Peyer's patch (tissue), 4 donors: ENCODE data around the gene RERE. TPM values are rescaled to one million over a fixed set of nuclear protein-coding genes. Genes with fewer than 3 reads are reported as not detected.
A peak's percentile ranks its signal among the peaks of the same experiment; 100 is the strongest.

Experiments used
- DNase-seq, 3 donors: peaks; one replicate each; pipeline ENCODE4 v3.0.0-alpha.2; 2017 to 2019
- H3K27ac ChIP-seq, 4 donors: fragments of 200-600 bp; sonication (generic); one replicate each; pipeline ENCODE4 v1.5.1; 2016 to 2019
- H3K27me3 ChIP-seq, 2 donors: fragments of 200-600 bp; sonication (generic); one replicate each; pipeline ENCODE4 v1.5.1; 2019
- H3K36me3 ChIP-seq, 3 donors: fragments of 200-600 bp; sonication (generic); one replicate each; pipeline ENCODE4 v1.5.1; 2016 to 2019
- H3K4me1 ChIP-seq, 4 donors: fragments of 200-600 bp; sonication (generic); one replicate each; pipeline ENCODE4 v1.5.1; 2016 to 2019
- H3K4me3 ChIP-seq, 4 donors: fragments of 200-600 bp; sonication (generic); 1 replicate in 3 of 4; 2 replicates in 1 of 4; pipeline ENCODE4 v1.5.1; 2016 to 2019; ENCODE audit warnings: mild to moderate bottlenecking in 1 of 4
- H3K9me3 ChIP-seq, 4 donors: fragments of 200-600 bp; sonication (generic); one replicate each; pipeline ENCODE4 v1.5.1; 2016 to 2019; ENCODE audit warnings: mild to moderate bottlenecking in 1 of 4
- CTCF ChIP-seq, 6 experiments: fragments of 450-650 bp in 4 of 6; fragments of 200-600 bp in 2 of 6; sonication (generic) in 1 of 6; IDR thresholded peaks; one replicate each; pipeline ENCODE4 v1.5.1; 2017 to 2019; ENCODE audit warnings: antibody characterized with exemption in 6 of 6, mild to moderate bottlenecking in 3 of 6, moderate library complexity in 1 of 6
- POLR2A ChIP-seq, 2 donors: fragments of 450-650 bp; IDR thresholded peaks; one replicate each; pipeline ENCODE4 v1.5.1; 2017; ENCODE audit warnings: antibody characterized with exemption in 2 of 2, mild to moderate bottlenecking in 2 of 2, moderate library complexity in 2 of 2
- total RNA-seq, 4 donors: library from RNA; depleted of rRNA; stranded (reverse); fragments of >200 nt; gene quantifications; one replicate each; pipeline ENCODE4 v1.1.0, GENCODE V29; 2016

The RERE gene
- total RNA-seq, 4 donors from 2014 or later: 98.5 to 528 (median 110) TPM

- Histone ChIP-seq H3K36me3 (no peaks in the 10 kb centered on the region), H3K27me3 (no peaks in the 10 kb centered on the region), H3K9me3 (no peaks in the 10 kb centered on the region), H3K27ac (no peak overlapping the region), H3K4me1 (peaks cover 0 to 13% (median 0%) of the 10 kb centered on the region in 4 donors), H3K4me3 (no peak overlapping the region)
- no peak for DNase-seq
- TF ChIP-seq CTCF (IDR thresholded peaks at IDR 0.05): no peak
- TF ChIP-seq POLR2A (IDR thresholded peaks at IDR 0.05): no peak
Measured at GRCh38 chr1:8473121-8473875, 344.1 kb downstream of the RERE start.

- H3K27ac ChIP-seq: no peak overlapping the region
- no peaks in the 10 kb centered on the region for H3K9me3 ChIP-seq
- no peaks in the 10 kb centered on the region for H3K36me3 ChIP-seq
- H3K4me3 ChIP-seq: no peak overlapping the region
- peaks cover 0 to 8% (median 0%) of the 10 kb centered on the region in 4 donors for H3K4me1 ChIP-seq
- DNase-seq: peak in 1 of 3 donors; percentile 34
- H3K27me3 ChIP-seq: no peaks in the 10 kb centered on the region
- no peak for TF ChIP-seq CTCF (IDR thresholded peaks at IDR 0.05)
- no peak for TF ChIP-seq POLR2A (IDR thresholded peaks at IDR 0.05)
Measured at GRCh38 chr1:8472668-8473067, 344.8 kb downstream of the RERE start.

GRCh38 chr1:8471451-8471850 is 346.0 kb downstream of the RERE start:
- peaks cover 0 to 4% (median 0%) of the 10 kb centered on the region in 4 donors for H3K4me1 ChIP-seq
- H3K27me3 ChIP-seq: no peaks in the 10 kb centered on the region
- TF ChIP-seq CTCF (IDR thresholded peaks at IDR 0.05) (no peak), POLR2A (IDR thresholded peaks at IDR 0.05) (no peak)
- H3K36me3 ChIP-seq: no peaks in the 10 kb centered on the region
- H3K9me3 ChIP-seq: no peaks in the 10 kb centered on the region
- no peak overlapping the region for H3K4me3 ChIP-seq
- no peak for DNase-seq
- no peak overlapping the region for H3K27ac ChIP-seq

GRCh38 chr1:8468751-8469150 is 348.7 kb downstream of the RERE start:
- Histone ChIP-seq H3K4me1 (peaks cover 0 to 12% (median 0%) of the 10 kb centered on the region in 4 donors), H3K9me3 (no peaks in the 10 kb centered on the region), H3K27ac (no peak overlapping the region), H3K4me3 (no peak overlapping the region), H3K27me3 (no peaks in the 10 kb centered on the region), H3K36me3 (no peaks in the 10 kb centered on the region)
- TF ChIP-seq CTCF (IDR thresholded peaks at IDR 0.05) (no peak), POLR2A (IDR thresholded peaks at IDR 0.05) (no peak)
- DNase-seq: no peak

GRCh38 chr1:8467308-8467707 is 350.1 kb downstream of the RERE start:
- no peak overlapping the region for H3K4me3 ChIP-seq
- H3K27ac ChIP-seq: no peak overlapping the region
- no peaks in the 10 kb centered on the region for H3K36me3 ChIP-seq
- TF ChIP-seq POLR2A (IDR thresholded peaks at IDR 0.05) (no peak), CTCF (IDR thresholded peaks at IDR 0.05) (no peak)
- peaks cover 0 to 26% (median 0%) of the 10 kb centered on the region in 4 donors for H3K4me1 ChIP-seq
- no peaks in the 10 kb centered on the region for H3K9me3 ChIP-seq
- no peak for DNase-seq
- H3K27me3 ChIP-seq: no peaks in the 10 kb centered on the region
